ENCODE results near the gene VWCE.
A peak's percentile ranks its signal among the peaks of the same experiment; 100 is the strongest.

VWCE gene

DNA sequence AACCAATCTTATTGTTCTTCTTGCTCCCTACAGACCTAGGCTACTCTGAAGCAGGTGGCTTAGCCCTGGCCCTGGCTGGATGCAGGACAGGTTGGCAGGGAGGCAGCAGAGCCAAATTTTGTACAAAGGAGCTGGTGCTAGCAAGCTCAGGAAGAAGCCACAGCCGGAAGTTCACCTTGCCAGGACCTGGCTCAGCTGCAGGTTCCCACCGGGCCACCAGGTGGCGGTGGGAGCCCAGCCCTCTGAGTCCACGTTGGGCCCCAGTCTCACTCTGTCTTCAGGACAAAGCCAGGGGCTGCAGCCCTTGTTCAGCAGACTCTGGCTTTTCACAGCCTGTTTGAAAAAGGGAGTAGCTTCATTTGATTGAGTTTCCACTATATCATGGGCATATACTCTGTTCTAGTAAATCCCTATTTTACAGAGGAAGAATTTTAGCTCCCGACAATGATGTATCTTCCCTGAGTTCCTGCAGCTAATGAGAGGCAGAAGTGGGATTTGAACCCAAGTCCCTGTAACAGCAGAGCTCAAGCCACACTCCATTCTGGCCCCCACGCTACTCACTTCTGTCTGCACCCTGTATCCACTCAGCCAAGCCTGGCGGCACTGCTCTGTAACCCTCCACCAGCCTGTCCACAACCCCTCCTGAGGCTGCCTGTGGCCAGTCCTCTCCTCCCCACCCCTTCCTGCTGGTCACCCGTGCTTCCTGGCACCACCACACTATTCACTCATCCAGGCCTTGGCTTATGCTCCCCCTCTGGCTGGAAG is 41.2 kb upstream of the VWCE start:
- H3K27me3 ChIP-seq (ENCODE audit: control insufficient read depth, insufficient read depth, low read length), result no peaks in the 10 kb centered on the region
- H3K4me1 ChIP-seq (ENCODE audit: control insufficient read depth, insufficient read depth, low read length), result peaks cover 3% of the 10 kb centered on the region
- 0 out of 2 replicates have a peak, but pooled peaks cover 5% of the 10 kb centered on the region for H3K36me3 ChIP-seq (ENCODE audit: control insufficient read depth, insufficient read depth, low read length)
- H3K27ac ChIP-seq (ENCODE audit: low read length), result no peak overlapping the region
- no CpG with 5 or more reads among the region's 8 CpGs for WGBS (ENCODE audit: insufficient coverage, insufficient read length)
- peak; percentile 88 for DNase-seq (ENCODE audit: low read depth, low spot score)
- no peaks in the 10 kb centered on the region for H3K9me3 ChIP-seq (ENCODE audit: control insufficient read depth, insufficient read depth, low read length)
- no peak overlapping the region for H3K4me3 ChIP-seq (ENCODE audit: low read length)

DNA sequence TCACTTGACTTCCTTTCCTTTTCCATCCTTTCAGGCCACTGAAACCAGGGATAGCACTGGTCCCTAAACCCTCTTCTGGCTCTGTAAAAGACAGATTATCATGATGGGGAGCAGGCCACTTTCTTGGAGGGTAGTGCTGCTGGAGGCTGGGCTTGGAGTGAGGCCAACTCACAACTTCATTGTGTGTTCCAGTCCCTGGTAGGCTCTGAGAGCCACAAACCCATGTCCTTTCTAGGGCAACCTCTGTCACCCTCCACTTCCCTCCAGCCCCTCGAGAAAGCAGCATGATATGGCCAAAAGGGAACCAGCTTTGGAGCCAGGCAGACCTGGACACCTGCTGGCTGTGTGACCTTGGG is 40.2 kb upstream of the VWCE start:
- Histone ChIP-seq H3K4me1 (ENCODE audit: control insufficient read depth, insufficient read depth, low read length) (peaks cover 3% of the 10 kb centered on the region), H3K27ac (ENCODE audit: low read length) (no peak overlapping the region), H3K4me3 (ENCODE audit: low read length) (no peak overlapping the region), H3K36me3 (ENCODE audit: control insufficient read depth, insufficient read depth, low read length) (0 out of 2 replicates have a peak, but pooled peaks cover 5% of the 10 kb centered on the region), H3K27me3 (ENCODE audit: control insufficient read depth, insufficient read depth, low read length) (no peaks in the 10 kb centered on the region), H3K9me3 (ENCODE audit: control insufficient read depth, insufficient read depth, low read length) (no peaks in the 10 kb centered on the region)
- no peak for DNase-seq (ENCODE audit: low read depth, low spot score)
- WGBS (ENCODE audit: insufficient coverage, insufficient read length), result no CpG with 5 or more reads among the region's 1 CpG

DNA sequence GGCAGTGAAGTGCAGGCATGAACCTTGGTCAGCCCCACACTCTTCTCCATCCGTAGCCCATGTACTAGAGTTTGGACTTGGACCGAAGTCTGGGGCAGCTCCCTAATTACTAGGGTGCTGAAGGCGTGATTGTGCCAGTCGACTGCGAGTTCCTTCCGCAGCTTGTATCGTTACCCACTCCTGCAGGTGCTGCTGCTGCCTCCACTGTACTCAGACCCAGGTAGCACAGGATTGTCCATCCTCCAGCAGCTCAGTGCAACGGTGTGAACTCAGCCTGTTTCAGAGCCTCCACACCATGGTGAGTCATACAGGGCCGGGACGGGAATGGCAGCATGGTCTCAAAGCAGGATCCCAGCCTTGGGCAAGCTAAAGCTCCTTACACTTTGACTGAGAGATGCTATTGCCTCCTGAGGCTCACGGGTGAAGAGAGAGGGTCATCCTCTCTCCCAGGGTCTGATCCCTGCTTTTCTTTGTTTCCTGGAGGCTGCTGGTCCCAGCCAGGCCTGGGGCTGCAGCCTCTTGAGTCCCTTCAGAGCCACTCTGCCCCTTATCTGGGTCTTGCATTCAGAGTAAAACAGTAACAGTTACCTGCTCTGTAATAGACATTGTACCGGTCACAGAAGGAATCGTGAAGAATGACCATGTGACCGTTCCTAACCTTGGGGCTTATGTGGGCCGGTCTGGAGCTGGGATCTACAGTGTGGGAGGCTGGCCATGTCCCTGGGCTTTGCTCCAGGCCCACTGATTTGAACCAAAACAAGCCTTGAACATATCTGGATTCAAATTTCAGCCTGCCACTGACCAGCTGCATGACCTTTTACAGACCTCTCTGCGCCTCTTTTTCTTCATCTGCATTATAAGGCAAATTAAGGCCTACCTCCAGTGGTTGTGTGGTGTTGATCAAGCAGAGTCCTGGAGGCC is 39.6 kb upstream of the VWCE start:
- H3K4me1 ChIP-seq (ENCODE audit: control insufficient read depth, insufficient read depth, low read length), result peaks cover 3% of the 10 kb centered on the region
- H3K27me3 ChIP-seq (ENCODE audit: control insufficient read depth, insufficient read depth, low read length), result no peaks in the 10 kb centered on the region
- no peak for DNase-seq (ENCODE audit: low read depth, low spot score)
- WGBS (ENCODE audit: insufficient coverage, insufficient read length), result no CpG with 5 or more reads among the region's 16 CpGs
- H3K27ac ChIP-seq (ENCODE audit: low read length), result no peak overlapping the region
- H3K9me3 ChIP-seq (ENCODE audit: control insufficient read depth, insufficient read depth, low read length), result no peaks in the 10 kb centered on the region
- no peak overlapping the region for H3K4me3 ChIP-seq (ENCODE audit: low read length)
- H3K36me3 ChIP-seq (ENCODE audit: control insufficient read depth, insufficient read depth, low read length), result 0 out of 2 replicates have a peak, but pooled peaks cover 5% of the 10 kb centered on the region

GRCh38 chr11:61333550-61334433 is 38.7 kb upstream of the VWCE start:
- Histone ChIP-seq H3K27ac (ENCODE audit: low read length) (no peak overlapping the region), H3K36me3 (ENCODE audit: control insufficient read depth, insufficient read depth, low read length) (peaks cover 4% of the 10 kb centered on the region; the same call in 1 of the 2 replicates), H3K4me3 (ENCODE audit: low read length) (peak overlapping the region; percentile 95), H3K9me3 (ENCODE audit: control insufficient read depth, insufficient read depth, low read length) (no peaks in the 10 kb centered on the region), H3K27me3 (ENCODE audit: control insufficient read depth, insufficient read depth, low read length) (no peaks in the 10 kb centered on the region), H3K4me1 (ENCODE audit: control insufficient read depth, insufficient read depth, low read length) (peaks cover 3% of the 10 kb centered on the region)
- no CpG with 5 or more reads among the region's 19 CpGs for WGBS (ENCODE audit: insufficient coverage, insufficient read length)
- no peak for DNase-seq (ENCODE audit: low read depth, low spot score)

DNA sequence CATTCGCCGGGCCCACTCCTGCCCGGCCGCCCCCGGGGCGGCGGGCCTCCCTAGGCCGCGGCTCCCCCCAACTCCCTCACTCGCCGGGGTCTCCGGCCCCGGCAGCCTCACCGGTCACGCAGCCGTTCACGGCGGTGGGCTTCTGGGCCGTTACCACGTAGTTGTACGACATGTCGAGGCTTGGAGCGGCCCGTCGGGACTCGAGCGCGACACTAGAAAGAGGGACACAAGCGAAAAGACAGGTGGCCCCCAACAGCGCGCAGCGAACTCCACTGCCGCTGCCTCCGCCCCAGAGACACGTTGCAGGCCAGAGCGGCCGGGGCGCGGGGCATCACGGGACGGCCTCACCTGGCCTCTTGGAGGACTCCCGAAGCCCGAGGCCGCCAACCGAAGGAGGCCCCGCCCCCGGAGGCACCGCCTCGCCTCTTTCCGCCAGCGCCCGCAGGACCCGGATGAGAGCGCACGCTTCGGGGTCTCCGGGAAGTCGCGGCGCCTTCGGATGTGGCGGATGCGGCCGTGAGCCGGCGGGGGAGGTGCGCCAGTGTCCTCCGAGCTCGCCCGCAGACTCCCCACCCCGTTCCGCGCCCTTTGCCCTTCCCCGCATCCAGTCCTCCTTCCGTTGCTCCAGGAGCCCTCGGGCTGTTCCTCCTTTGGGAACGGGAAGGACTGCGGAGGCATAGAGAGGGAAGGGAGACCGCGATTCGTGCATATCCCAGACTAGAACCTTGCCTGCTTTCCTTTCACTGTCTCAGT is 37.9 kb upstream of the VWCE start, which contains the start of the genes DDB1 and TKFC:
TSS of gene DDB1 (minus strand) at position 309 of the 753 bp plus-strand sequence. CDS start at position 172, 137 bp downstream.
TSS of gene TKFC (plus strand) at position 432 of the 753 bp plus-strand sequence. CDS start 1,501 bp downstream, outside the sequence.
- Histone ChIP-seq H3K4me1 (ENCODE audit: control insufficient read depth, insufficient read depth, low read length) (peaks cover 3% of the 10 kb centered on the region), H3K27ac (ENCODE audit: low read length) (no peak within 1 kb of the TSS), H3K9me3 (ENCODE audit: control insufficient read depth, insufficient read depth, low read length) (no peaks in the 10 kb centered on the region), H3K4me3 (ENCODE audit: low read length) (peak within 1 kb of the TSS; percentile 95), H3K36me3 (ENCODE audit: control insufficient read depth, insufficient read depth, low read length) (peaks cover 6% of the 10 kb centered on the region; the same call in 1 of the 2 replicates), H3K27me3 (ENCODE audit: control insufficient read depth, insufficient read depth, low read length) (no peaks in the 10 kb centered on the region)
- WGBS (ENCODE audit: insufficient coverage, insufficient read length), result no CpG with 5 or more reads among the region's 81 CpGs
- DNase-seq (ENCODE audit: low read depth, low spot score), result peak; percentile 86

GRCh38 chr11:61332281-61332796 is 37.2 kb upstream of the VWCE start:
- no CpG with 5 or more reads among the region's 24 CpGs for WGBS (ENCODE audit: insufficient coverage, insufficient read length)
- Histone ChIP-seq H3K9me3 (ENCODE audit: control insufficient read depth, insufficient read depth, low read length) (no peaks in the 10 kb centered on the region), H3K36me3 (ENCODE audit: control insufficient read depth, insufficient read depth, low read length) (peaks cover 6% of the 10 kb centered on the region; the same call in 1 of the 2 replicates), H3K27me3 (ENCODE audit: control insufficient read depth, insufficient read depth, low read length) (no peaks in the 10 kb centered on the region), H3K27ac (ENCODE audit: low read length) (no peak overlapping the region), H3K4me3 (ENCODE audit: low read length) (peak overlapping the region; percentile 95), H3K4me1 (ENCODE audit: control insufficient read depth, insufficient read depth, low read length) (peaks cover 3% of the 10 kb centered on the region)
- DNase-seq (ENCODE audit: low read depth, low spot score), result no peak

GRCh38 chr11:61331651-61332050 is 36.5 kb upstream of the VWCE start:
- Histone ChIP-seq H3K9me3 (ENCODE audit: control insufficient read depth, insufficient read depth, low read length) (no peaks in the 10 kb centered on the region), H3K36me3 (ENCODE audit: control insufficient read depth, insufficient read depth, low read length) (peaks cover 6% of the 10 kb centered on the region; the same call in 1 of the 2 replicates), H3K27ac (ENCODE audit: low read length) (no peak overlapping the region), H3K4me1 (ENCODE audit: control insufficient read depth, insufficient read depth, low read length) (peaks cover 3% of the 10 kb centered on the region), H3K4me3 (ENCODE audit: low read length) (no peak overlapping the region; the same call in 1 of the 2 replicates), H3K27me3 (ENCODE audit: control insufficient read depth, insufficient read depth, low read length) (no peaks in the 10 kb centered on the region)
- no peak for DNase-seq (ENCODE audit: low read depth, low spot score)
- no CpG with 5 or more reads among the region's 6 CpGs for WGBS (ENCODE audit: insufficient coverage, insufficient read length)

DNA sequence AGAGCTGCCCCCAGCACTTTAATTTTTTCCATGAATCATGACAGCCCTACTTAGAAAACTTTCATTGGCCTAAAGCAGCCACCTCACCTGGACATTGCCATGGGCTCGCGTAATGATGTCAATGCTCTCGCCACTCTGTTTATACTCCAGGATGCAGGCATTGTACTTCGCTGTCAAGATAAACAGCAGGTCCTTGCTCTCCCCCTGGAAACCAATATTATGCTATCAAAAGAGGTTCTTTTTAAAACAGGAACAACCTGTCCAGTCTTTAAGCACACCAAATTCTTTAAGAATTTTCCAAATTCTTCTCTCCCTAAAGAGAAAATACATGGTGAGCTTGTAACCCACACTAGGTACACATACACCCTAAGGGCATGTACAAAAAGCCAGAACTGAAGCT is 34.8 kb upstream of the VWCE start:
- DNase-seq (ENCODE audit: low read depth, low spot score), result no peak
- H3K27ac ChIP-seq (ENCODE audit: low read length), result no peak overlapping the region
- no peaks in the 10 kb centered on the region for H3K27me3 ChIP-seq (ENCODE audit: control insufficient read depth, insufficient read depth, low read length)
- H3K36me3 ChIP-seq (ENCODE audit: control insufficient read depth, insufficient read depth, low read length), result peaks cover 6% of the 10 kb centered on the region; the same call in 1 of the 2 replicates
- WGBS (ENCODE audit: insufficient coverage, insufficient read length), result no CpG with 5 or more reads among the region's 4 CpGs
- no peaks in the 10 kb centered on the region for H3K9me3 ChIP-seq (ENCODE audit: control insufficient read depth, insufficient read depth, low read length)
- peaks cover 3% of the 10 kb centered on the region for H3K4me1 ChIP-seq (ENCODE audit: control insufficient read depth, insufficient read depth, low read length)
- H3K4me3 ChIP-seq (ENCODE audit: low read length), result no peak overlapping the region

DNA sequence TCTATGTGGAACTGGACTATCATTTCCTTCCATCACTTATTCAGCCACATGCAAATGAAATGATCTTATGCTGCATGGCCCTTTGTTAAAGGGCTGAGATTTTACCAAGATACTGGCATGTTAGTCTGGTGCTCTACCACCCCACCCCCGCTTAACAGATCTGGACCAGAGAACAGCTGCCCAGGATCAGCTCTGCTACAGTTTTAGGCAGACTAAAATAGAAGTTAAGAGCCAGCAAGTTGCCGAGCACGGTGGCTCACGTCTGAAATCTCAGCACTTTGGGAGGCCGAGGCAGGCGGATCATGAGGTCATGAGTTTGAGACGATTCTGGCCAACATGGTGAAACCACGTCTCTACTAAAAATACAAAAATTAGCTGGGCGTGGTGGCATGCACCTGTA is 33.2 kb upstream of the VWCE start:
- Histone ChIP-seq H3K36me3 (ENCODE audit: control insufficient read depth, insufficient read depth, low read length) (peaks cover 13% of the 10 kb centered on the region; the same call in 1 of the 2 replicates), H3K27me3 (ENCODE audit: control insufficient read depth, insufficient read depth, low read length) (no peaks in the 10 kb centered on the region; the same call in 1 of the 2 replicates), H3K4me3 (ENCODE audit: low read length) (no peak overlapping the region), H3K4me1 (ENCODE audit: control insufficient read depth, insufficient read depth, low read length) (no peaks in the 10 kb centered on the region; the same call in 1 of the 2 replicates), H3K27ac (ENCODE audit: low read length) (no peak overlapping the region), H3K9me3 (ENCODE audit: control insufficient read depth, insufficient read depth, low read length) (no peaks in the 10 kb centered on the region)
- DNase-seq (ENCODE audit: low read depth, low spot score), result no peak
- no CpG with 5 or more reads among the region's 9 CpGs for WGBS (ENCODE audit: insufficient coverage, insufficient read length)

Data from iPS DF 6.9 (cell line).